ENCODE results near the gene PPP1R7. TPM values are rescaled to one million over a fixed set of nuclear protein-coding genes. Genes with fewer than 3 reads are reported as not detected.

PPP1R7 gene
- total and polyA plus RNA-seq, 9 of the 15 experiments (the other 6 are each of a cell fraction or from before 2014, with no cell fraction given) = 37.5 to 75.0 (median 50.5) TPM

DNA sequence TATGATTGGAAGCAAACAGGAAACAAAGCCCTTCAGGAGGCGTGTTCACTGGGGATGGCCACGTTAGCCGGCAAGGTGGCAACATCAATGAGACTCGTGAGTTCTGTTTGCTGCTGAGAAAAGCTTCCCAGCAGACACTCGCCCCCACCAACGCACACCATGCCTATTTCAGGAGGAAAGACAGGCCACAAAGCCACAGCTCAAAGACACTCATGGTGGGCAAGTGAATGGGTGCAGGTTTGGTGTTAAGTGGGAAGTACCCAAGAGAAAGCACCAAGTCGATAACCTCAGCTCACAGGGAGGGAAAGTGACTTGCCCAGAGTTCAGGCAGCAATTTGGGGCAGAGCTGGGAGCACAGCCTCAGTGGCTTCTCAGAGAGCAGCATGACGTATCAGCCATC lies 37.7 kb upstream of the PPP1R7 start:
- DNase-seq (ENCODE audit: extremely low read depth in 1 of 4, low spot score in 3 of 4) (no peak), FAIRE-seq (no peak), ATAC-seq (no peak)
- BruUV-seq (replicated peaks) = no TSS peak
- Histone ChIP-seq H3K79me2 (ENCODE audit: control insufficient read depth, insufficient read depth, low read length) (no peaks in the 10 kb centered on the region), H3K4me1 (replicated peaks in 1 of 2; ENCODE audit: control insufficient read depth in 2 of 2, insufficient read depth in 2 of 2, low read length in 2 of 2) (no peaks in the 10 kb centered on the region), H3K9me1 (ENCODE audit: control insufficient read depth, insufficient read depth, low read length) (no peaks in the 10 kb centered on the region), H3K27me3 (ENCODE audit: control insufficient read depth in 2 of 2, insufficient read depth in 2 of 2, low read length in 2 of 2) (no peaks in the 10 kb centered on the region), H3K27ac (ENCODE audit: extremely low read depth, low read depth, low read length) (no peak overlapping the region), H3K4me2 (ENCODE audit: insufficient read depth, low read length) (no peak overlapping the region), H3K36me3 (ENCODE audit: control insufficient read depth, insufficient read depth, low read length) (peaks cover 8% of the 10 kb centered on the region; the same call in 1 of the 3 replicates), H3K4me3 (no peak overlapping the region), H2AFZ (ENCODE audit: low read depth, low read length) (no peak overlapping the region), H3K9me3 (replicated peaks; ENCODE audit: control insufficient read depth, insufficient read depth, low read depth, low read length) (no peaks in the 10 kb centered on the region), H3K9ac (ENCODE audit: insufficient read depth in 1 of 2, low read depth in 2 of 2, low read length in 2 of 2) (no peak overlapping the region), H4K20me1 (replicated peaks; ENCODE audit: control insufficient read depth, insufficient read depth, low read length) (no peaks in the 10 kb centered on the region)
- 67% methylated on average over 6 of the region's 8 CpGs for WGBS (ENCODE audit: insufficient coverage, low coverage, missing lambda C conversion rate)
- in situ Hi-C loops (cut with MboI) = no loop called here
- ChIA-PET POLR2A (interaction anchor here (0.6 kb wide), 1 partner anchor 120 kb away, joined by 3 read pairs; no protein-coding TSS in a partner anchor), CTCF (ENCODE audit: low intra/inter-chr PET ratio) (no interaction called here)
- intact Hi-C loops (cut with micrococcal nuclease) = no loop called here
- TF ChIP-seq STAT6 (CRISPR knock-in tag; IDR thresholded peaks at IDR 0.05) = no peak
- no peak for TF ChIP-seq CHD2 (IDR thresholded peaks at IDR 0.05; ENCODE audit: low read depth, low read length)
- TF ChIP-seq SOX6 (IDR thresholded peaks at IDR 0.05) = no peak
- no peak for TF ChIP-seq ATF7 (IDR thresholded peaks at IDR 0.05)
- TF ChIP-seq SIN3A (IDR thresholded peaks at IDR 0.05; ENCODE audit: borderline replicate concordance in 2 of 2, control insufficient read depth in 1 of 2, low read depth in 2 of 2, low read length in 2 of 2) = no peak
- TF ChIP-seq MYBL2 (IDR thresholded peaks at IDR 0.05; ENCODE audit: low read depth) = no peak
- no peak for TF ChIP-seq MYBL2 (CRISPR knock-in tag; IDR thresholded peaks at IDR 0.05; ENCODE audit: borderline replicate concordance)
- TF ChIP-seq, protein P1, sequence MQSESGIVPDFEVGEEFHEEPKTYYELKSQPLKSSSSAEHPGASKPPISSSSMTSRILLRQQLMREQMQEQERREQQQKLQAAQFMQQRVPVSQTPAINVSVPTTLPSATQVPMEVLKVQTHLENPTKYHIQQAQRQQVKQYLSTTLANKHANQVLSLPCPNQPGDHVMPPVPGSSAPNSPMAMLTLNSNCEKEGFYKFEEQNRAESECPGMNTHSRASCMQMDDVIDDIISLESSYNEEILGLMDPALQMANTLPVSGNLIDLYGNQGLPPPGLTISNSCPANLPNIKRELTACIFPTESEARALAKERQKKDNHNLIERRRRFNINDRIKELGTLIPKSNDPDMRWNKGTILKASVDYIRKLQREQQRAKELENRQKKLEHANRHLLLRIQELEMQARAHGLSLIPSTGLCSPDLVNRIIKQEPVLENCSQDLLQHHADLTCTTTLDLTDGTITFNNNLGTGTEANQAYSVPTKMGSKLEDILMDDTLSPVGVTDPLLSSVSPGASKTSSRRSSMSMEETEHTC (IDR thresholded peaks at IDR 0.05) = no peak
- TF ChIP-seq ESRRA (IDR thresholded peaks at IDR 0.05; ENCODE audit: borderline replicate concordance, low read depth) = no peak
- TF ChIP-seq MED1 (CRISPR knock-in tag; IDR thresholded peaks at IDR 0.05; ENCODE audit: borderline replicate concordance) = no peak
- no peak for TF ChIP-seq TRIM25 (IDR thresholded peaks at IDR 0.05; ENCODE audit: borderline replicate concordance)
- no peak for TF ChIP-seq THRAP3 (IDR thresholded peaks at IDR 0.05; ENCODE audit: borderline replicate concordance)
- no peak for TF ChIP-seq HNRNPLL (IDR thresholded peaks at IDR 0.05; ENCODE audit: low read depth, low read length, poor library complexity, severe bottlenecking)
- TF ChIP-seq XRCC3 (IDR thresholded peaks at IDR 0.05) = no peak
- no peak for TF ChIP-seq MIER1 (IDR thresholded peaks at IDR 0.05; ENCODE audit: low read depth)
- TF ChIP-seq PTRF (tag; IDR thresholded peaks at IDR 0.05) = no peak
- TF ChIP-seq CAMTA2 (CRISPR knock-in tag; conservative IDR thresholded peaks at IDR 0.05) = no peak

Measured in K562 (cell line).